Loucy (cell line): ENCODE data around the gene GABARAPL2.

Experiments used
- H2AFZ ChIP-seq: fragments of 200-600 bp; sonication (generic); 2 replicates; pipeline ENCODE4 v1.6.0; 2016; ENCODE audit warnings: antibody characterized with exemption, mild to moderate bottlenecking, low read length, moderate library complexity
- H3F3A ChIP-seq: fragments of 200-600 bp; 2 replicates; pipeline ENCODE4 v1.6.0; 2016; ENCODE audit warnings: antibody characterized with exemption, low read depth, mild to moderate bottlenecking
- H3K27me3 ChIP-seq: fragments of 200-600 bp; sonication (generic); 2 replicates; pipeline ENCODE4 v1.6.1; 2014; ENCODE audit warnings: low read length, mild to moderate bottlenecking; ENCODE audit not compliant: insufficient read depth, poor library complexity, severe bottlenecking
- H3K36me3 ChIP-seq: fragments of 200-600 bp; sonication (generic); 2 replicates; pipeline ENCODE4 v1.6.1; 2016; ENCODE audit warnings: low read length; ENCODE audit not compliant: insufficient read depth
- H3K4me1 ChIP-seq: fragments of 200-600 bp; sonication (generic); 2 replicates; pipeline ENCODE4 v1.5.1; 2014; ENCODE audit warnings: low read length, mild to moderate bottlenecking; ENCODE audit not compliant: insufficient read depth, poor library complexity, severe bottlenecking
- H3K4me2 ChIP-seq: fragments of 200-600 bp; sonication (generic); 2 replicates; pipeline ENCODE4 v1.6.0; 2014; ENCODE audit warnings: antibody characterized with exemption, low read length, low read depth, mild to moderate bottlenecking; ENCODE audit not compliant: poor library complexity, severe bottlenecking
- H3K4me3 ChIP-seq: fragments of 200-600 bp; sonication (generic); 2 replicates; pipeline ENCODE4 v1.5.1; 2014; ENCODE audit warnings: low read length, mild to moderate bottlenecking, mixed read lengths; ENCODE audit not compliant: poor library complexity, severe bottlenecking
- H3K79me2 ChIP-seq: fragments of 200-600 bp; sonication (generic); 2 replicates; pipeline ENCODE4 v1.6.1; 2014; ENCODE audit warnings: low read length; ENCODE audit not compliant: insufficient read depth
- H3K9ac ChIP-seq: fragments of 200-600 bp; sonication (generic); 2 replicates; pipeline ENCODE4 v1.6.0; 2014; ENCODE audit warnings: mild to moderate bottlenecking, low read depth, low read length, moderate library complexity; ENCODE audit not compliant: poor library complexity, severe bottlenecking
- H3K9me2 ChIP-seq: fragments of 200-600 bp; sonication (generic); replicated peaks from 2 replicates; pipeline ENCODE4 v1.6.1; 2016; ENCODE audit warnings: low read depth, low read length, mixed read lengths
- H3K9me3 ChIP-seq: fragments of 200-600 bp; sonication (generic); 2 replicates; pipeline ENCODE4 v1.6.1; 2014; ENCODE audit warnings: mild to moderate bottlenecking, antibody characterized with exemption, low read length, low read depth; ENCODE audit not compliant: insufficient read depth
- H4K20me1 ChIP-seq: fragments of 200-600 bp; sonication (generic); 2 replicates; pipeline ENCODE4 v1.6.0; 2014; ENCODE audit warnings: antibody characterized with exemption, low read length, mild to moderate bottlenecking; ENCODE audit not compliant: insufficient read depth, poor library complexity, severe bottlenecking
- CTCF ChIP-seq: fragments of 200-600 bp; sonication (generic); conservative IDR thresholded peaks from 2 replicates; pipeline ENCODE4 v1.5.1; 2014; ENCODE audit warnings: mild to moderate bottlenecking, antibody characterized with exemption, low read length
- EZH2phosphoT487 ChIP-seq: fragments of 200-600 bp; IDR thresholded peaks from 2 replicates; pipeline ENCODE4 v1.6.1; 2018; ENCODE audit warnings: antibody characterized with exemption, mild to moderate bottlenecking, moderate library complexity, borderline replicate concordance

Gene GABARAPL2

GRCh38 chr16:75615619-75616018 lies 49.4 kb downstream of the GABARAPL2 start:
- Histone ChIP-seq H2AFZ (no peak overlapping the region), H3K9me2 (no peaks in the 10 kb centered on the region), H3K9ac (no peak overlapping the region), H3K36me3 (peaks cover 16% of the 10 kb centered on the region; the same call in 1 of the 2 replicates), H3K4me3 (no peak overlapping the region), H3K27me3 (no peaks in the 10 kb centered on the region), H3K4me1 (peaks cover 8% of the 10 kb centered on the region), H3F3A (no peaks in the 10 kb centered on the region), H3K4me2 (no peak overlapping the region), H4K20me1 (no peaks in the 10 kb centered on the region), H3K9me3 (no peaks in the 10 kb centered on the region), H3K79me2 (peaks cover 7% of the 10 kb centered on the region; the same call in 1 of the 2 replicates)
- TF ChIP-seq EZH2phosphoT487: no peak
- TF ChIP-seq CTCF: no peak

- H3K79me2 ChIP-seq: peaks cover 10% of the 10 kb centered on the region; the same call in 1 of the 2 replicates
- H3F3A ChIP-seq: no peaks in the 10 kb centered on the region
- peaks cover 16% of the 10 kb centered on the region for H3K4me1 ChIP-seq
- H3K36me3 ChIP-seq: peaks cover 16% of the 10 kb centered on the region; the same call in 1 of the 2 replicates
- no peaks in the 10 kb centered on the region for H3K9me2 ChIP-seq
- H4K20me1 ChIP-seq: no peaks in the 10 kb centered on the region
- H2AFZ ChIP-seq: no peak overlapping the region
- no peak overlapping the region for H3K4me3 ChIP-seq
- no peak overlapping the region for H3K9ac ChIP-seq
- H3K27me3 ChIP-seq: no peaks in the 10 kb centered on the region
- H3K4me2 ChIP-seq: no peak overlapping the region
- no peaks in the 10 kb centered on the region for H3K9me3 ChIP-seq
- TF ChIP-seq EZH2phosphoT487: no peak
- TF ChIP-seq CTCF: no peak
Measured at GRCh38 chr16:75616521-75617010, 50.4 kb downstream of the GABARAPL2 start.

GRCh38 chr16:75617121-75617520 lies 50.9 kb downstream of the GABARAPL2 start:
- H3K4me3 ChIP-seq: no peak overlapping the region
- peaks cover 20% of the 10 kb centered on the region for H3K4me1 ChIP-seq
- H3F3A ChIP-seq: no peaks in the 10 kb centered on the region
- no peak overlapping the region for H3K4me2 ChIP-seq
- H3K9me3 ChIP-seq: no peaks in the 10 kb centered on the region
- no peaks in the 10 kb centered on the region for H3K27me3 ChIP-seq
- no peak overlapping the region for H2AFZ ChIP-seq
- no peaks in the 10 kb centered on the region for H4K20me1 ChIP-seq
- H3K79me2 ChIP-seq: peaks cover 16% of the 10 kb centered on the region; the same call in 1 of the 2 replicates
- no peaks in the 10 kb centered on the region for H3K9me2 ChIP-seq
- H3K9ac ChIP-seq: no peak overlapping the region
- H3K36me3 ChIP-seq: peaks cover 14% of the 10 kb centered on the region; the same call in 1 of the 2 replicates
- TF ChIP-seq CTCF (no peak), EZH2phosphoT487 (no peak)
